Measurements from ENCODE around the gene FRMD5.
"Not testable (repeated sequence)": the region's sequence is repeated elsewhere in the genome, so short reads cannot be mapped to it uniquely, and the experiment has no call there.

FRMD5 gene

DNA sequence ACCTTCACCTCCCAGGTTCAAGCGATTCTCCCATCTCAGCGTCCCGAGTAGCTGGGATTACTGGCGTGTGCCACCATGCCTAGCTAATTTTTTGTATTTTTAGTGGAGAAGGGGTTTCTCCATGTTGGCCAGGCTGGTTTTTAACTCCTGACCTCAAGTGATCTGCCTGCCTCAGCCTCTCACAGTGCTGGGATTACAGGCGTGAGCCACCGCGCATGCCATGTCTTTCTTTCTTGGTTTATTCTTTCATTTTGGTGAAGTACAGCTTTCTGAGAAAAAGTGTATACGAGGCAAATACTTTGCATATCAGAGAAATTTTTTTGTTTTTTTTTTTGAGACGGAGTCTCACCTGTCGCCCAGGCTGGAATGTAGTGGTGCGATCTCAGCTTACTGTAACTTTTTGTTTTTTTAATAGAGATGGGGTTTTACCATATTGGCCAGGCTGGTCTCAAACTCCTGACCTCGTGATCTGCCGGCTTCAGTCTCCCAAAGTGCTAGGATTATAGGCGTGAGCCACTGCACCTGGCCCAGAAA, 363.5 kb downstream of the FRMD5 start:
- not testable (repeated sequence) for DNase-seq (ENCODE audit: low spot score)

GRCh38 chr15:43830691-43831275, 364.3 kb downstream of the FRMD5 start:
- DNase-seq (ENCODE audit: low spot score), result not testable (repeated sequence)

GRCh38 chr15:43829951-43830540, 365.0 kb downstream of the FRMD5 start:
- not testable (repeated sequence) for DNase-seq (ENCODE audit: low spot score)

GRCh38 chr15:43828061-43828657, 366.9 kb downstream of the FRMD5 start:
- DNase-seq (ENCODE audit: low spot score), result peak; percentile 22

- DNase-seq (ENCODE audit: low spot score), result peak; percentile 79
Measured at GRCh38 chr15:43826508-43827341, 368.3 kb downstream of the FRMD5 start, which contains the start of gene WDR76. TSS of gene WDR76 (plus strand) at chr15:43827002. CDS start at chr15:43827033, 31 bp downstream.

DNA sequence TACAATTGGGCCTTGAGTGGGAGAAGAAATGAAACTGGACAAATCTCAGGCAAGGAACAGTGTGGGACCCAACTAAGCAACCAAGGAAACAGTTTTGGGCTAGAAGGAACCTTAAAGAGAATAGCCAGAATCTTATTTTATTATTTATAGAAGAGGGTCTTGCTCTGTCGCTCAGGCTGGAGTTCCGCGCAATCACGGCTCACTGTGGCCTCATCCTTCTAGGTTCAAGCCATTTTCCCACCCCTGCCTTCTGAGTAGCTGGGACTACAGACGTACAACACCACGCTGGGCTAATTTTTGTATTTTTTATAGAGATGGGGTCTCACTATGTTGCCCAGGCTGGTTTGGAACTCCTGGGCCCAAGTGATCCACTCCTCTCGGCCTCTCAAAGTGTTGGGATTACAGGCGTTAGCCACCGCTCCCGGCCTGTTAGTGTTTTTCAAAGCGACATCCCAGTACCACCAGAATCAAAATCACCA, 369.0 kb downstream of the FRMD5 start:
- DNase-seq (ENCODE audit: low spot score), result no peak

GRCh38 chr15:43825305-43825704, 369.8 kb downstream of the FRMD5 start:
- not testable (repeated sequence) for DNase-seq (ENCODE audit: low spot score)

DNA sequence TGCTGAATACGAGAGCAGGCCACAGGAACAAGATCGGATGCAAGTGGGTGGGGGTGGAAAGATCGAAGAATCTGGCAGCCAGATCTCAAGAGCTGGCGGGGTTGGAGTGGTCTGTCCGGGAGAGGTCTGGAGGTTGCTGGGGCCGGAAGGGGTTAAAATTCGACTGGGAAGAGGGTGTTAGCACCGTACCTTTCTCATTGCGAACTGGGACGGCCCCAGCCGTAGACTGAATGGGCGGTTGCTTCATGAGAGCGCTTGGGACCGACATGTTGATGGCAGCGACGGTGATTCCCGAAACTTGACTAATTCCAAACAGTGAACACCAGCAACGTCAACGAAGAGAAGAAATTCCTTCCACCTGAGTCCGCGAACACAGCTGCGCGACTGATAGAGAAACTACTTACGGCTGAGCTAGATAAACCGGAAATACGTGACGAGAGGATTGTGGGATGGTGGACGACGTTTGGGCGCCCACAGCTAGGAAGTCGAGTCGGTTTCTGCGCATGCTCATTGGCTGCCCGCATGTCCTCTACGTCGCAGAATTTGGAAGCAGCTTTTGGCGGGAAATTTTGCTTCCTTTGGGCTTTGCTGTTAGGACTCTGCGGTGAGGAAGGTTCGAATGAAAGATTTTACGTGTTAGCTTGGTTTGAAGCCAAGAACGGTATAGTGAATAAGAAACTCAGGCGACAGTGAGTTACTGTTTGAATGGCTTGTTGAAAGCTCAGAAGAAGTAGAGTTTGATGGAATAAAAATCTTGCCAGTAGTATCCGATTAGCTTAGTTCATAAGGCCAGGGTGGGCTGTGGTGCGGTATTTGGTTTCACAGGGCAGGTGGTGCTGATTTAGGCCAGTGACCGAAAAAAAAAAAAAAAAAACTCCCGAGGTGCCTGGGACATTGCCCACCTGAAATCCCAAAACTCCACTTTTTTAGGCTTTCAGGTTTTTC, 370.5 kb downstream of the FRMD5 start, which contains the start of gene MFAP1:
TSS of gene MFAP1 (minus strand) at position 389 of the 945 bp plus-strand sequence. CDS start at position 268, 121 bp downstream.
- DNase-seq (ENCODE audit: low spot score), result peak; percentile 93

- no peak for DNase-seq (ENCODE audit: low spot score)
Measured at GRCh38 chr15:43821505-43821904, 373.6 kb downstream of the FRMD5 start.

Measured in germinal center (tissue), 1 donor.